NCI-H187 treated with DMSO at 0.1 percent for 48 hours (cell line): Measurements from ENCODE around the gene TMF1.

Source experiments
- DNase-seq: peaks from one replicate; lab custom pipeline; 2025; lab: John Stamatoyannopoulos, UW

TMF1 gene

DNA sequence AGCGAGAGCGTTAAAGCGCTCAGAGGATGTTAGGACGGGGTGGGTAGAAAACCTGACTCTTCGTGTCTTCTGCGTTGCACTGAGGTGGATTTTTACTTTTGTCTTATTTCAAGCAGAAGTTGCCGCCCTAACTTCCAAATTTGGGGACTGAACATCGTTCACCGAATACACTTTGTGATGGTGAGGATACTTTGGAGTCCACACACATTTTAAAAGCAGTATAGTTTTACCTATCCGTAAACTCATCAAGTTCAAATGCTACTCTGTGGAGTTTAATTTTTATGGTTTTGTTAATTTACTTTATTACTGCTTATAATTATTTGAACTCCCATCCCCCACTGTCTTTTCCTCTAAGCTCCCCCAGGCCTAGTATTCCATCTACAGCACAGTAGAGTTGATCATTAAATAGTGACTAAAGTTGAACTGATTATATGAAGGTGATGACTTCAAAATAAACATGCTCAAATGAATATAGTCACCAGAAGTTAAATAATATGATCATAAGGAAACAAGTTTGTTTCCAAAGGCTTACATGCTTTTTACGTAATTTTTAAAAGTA is 38.0 kb downstream of the TMF1 start:
- DNase-seq = no peak

- DNase-seq = no peak
Measured at GRCh38 chr3:69013253-69014021, 38.7 kb downstream of the TMF1 start, which contains the start of gene EOGT. Gene EOGT (minus strand): TSS chr3:69013684. CDS start chr3:69009846, 3,838 bp downstream.

GRCh38 chr3:69012800-69013252 is 39.3 kb downstream of the TMF1 start:
- DNase-seq = no peak

- DNase-seq = no peak
Measured at GRCh38 chr3:69012100-69012799, 39.9 kb downstream of the TMF1 start.

GRCh38 chr3:69011096-69011730 is 40.9 kb downstream of the TMF1 start:
- no peak for DNase-seq

GRCh38 chr3:69009559-69010410 is 42.3 kb downstream of the TMF1 start:
- no peak for DNase-seq

DNA sequence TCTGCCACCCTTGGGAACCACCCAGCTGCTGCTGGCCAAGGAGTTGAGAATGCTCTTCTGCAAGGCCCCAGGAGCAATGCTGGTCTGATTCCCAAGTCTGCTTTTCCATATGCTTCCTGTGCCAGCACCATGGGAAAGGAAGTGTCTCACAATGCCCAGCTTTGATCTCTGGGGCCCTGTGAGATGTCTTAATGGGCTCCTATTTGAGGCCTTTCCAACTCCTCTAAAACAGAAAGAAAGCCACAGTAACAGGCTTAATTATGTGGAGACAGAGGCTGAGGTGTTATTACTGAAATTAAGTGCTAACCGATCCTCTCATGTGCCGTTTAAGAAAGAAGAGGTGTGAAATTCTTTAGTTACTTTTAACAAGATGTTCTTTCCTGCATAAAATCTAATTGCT is 43.2 kb downstream of the TMF1 start:
- DNase-seq = no peak

- DNase-seq = no peak
Measured at GRCh38 chr3:69005791-69006482, 46.2 kb downstream of the TMF1 start.

GRCh38 chr3:69005071-69005790 is 46.9 kb downstream of the TMF1 start:
- DNase-seq = no peak

DNA sequence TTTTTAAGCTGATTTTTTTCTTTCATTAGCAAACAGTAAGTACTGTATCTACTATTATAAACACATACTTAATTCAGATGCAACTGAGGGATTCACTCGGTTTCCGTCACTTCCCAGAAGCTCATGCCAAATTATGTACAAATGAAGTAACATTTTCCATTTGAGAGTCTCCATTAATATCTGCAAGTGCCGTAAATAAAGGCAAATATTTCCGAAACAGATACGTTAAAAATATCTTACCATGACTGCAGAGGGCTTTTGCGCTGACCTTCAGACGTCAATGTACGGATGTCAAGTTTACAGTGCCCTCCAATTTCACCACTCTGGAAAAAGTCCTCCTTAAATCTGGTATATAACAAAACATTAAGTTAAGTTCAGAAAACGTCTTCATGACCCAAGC is 48.0 kb downstream of the TMF1 start:
- DNase-seq = no peak

- no peak for DNase-seq
Measured at GRCh38 chr3:68999605-69000004, 52.5 kb downstream of the TMF1 start.

GRCh38 chr3:68999158-68999557 is 53.0 kb downstream of the TMF1 start:
- DNase-seq = no peak

GRCh38 chr3:68997887-68998286 is 54.2 kb downstream of the TMF1 start:
- DNase-seq = no peak

DNA sequence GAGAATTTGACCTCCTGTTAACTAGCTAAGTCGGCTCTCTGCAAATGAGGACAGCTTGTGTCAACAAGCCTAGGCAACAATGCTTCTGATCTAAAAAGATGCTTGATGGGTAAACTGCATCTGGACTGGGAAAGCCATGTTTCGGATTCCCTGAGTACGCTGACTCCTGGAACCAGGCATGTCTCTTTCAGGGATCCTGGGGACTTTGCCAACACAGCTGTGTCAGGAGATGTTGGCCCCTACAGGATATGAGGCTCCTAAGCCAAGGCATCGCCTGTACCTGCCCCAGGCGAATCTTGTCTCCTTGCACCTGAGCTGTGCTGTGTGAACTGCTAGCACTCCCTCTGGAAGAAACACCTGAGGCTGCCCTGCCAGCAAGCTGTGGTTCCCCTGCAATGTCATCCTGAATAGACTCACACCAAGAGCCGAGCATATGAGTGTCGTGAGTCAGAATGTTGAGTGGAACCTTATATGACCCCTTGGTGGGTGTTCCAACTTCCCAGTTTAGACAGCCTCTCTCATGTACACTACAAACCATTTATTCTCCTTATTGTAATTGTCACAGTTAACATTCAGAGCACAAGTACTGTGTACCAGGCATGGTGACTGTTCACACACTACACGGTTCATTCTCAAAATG is 55.7 kb downstream of the TMF1 start:
- no peak for DNase-seq

DNA sequence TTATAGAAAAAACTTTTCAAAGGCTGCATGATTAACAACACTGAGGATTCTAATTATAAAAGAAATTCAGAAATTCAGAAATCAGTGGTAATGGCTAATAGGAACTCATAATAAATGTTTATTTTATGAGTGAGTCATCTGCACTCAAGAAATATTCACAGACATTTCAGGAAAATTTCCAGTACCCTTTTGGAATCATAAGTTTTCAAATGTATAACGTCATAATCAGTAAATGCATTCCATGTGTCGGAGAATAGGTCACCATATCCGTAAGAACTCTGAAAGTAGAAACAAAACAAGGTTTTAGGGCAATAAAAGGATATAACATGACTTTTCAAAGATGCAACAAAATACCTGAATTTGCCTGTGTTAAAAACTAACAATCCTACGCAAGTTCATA is 63.4 kb downstream of the TMF1 start:
- no peak for DNase-seq

GRCh38 chr3:68987322-68987721 is 64.8 kb downstream of the TMF1 start:
- DNase-seq = no peak

GRCh38 chr3:68986496-68987208 is 65.5 kb downstream of the TMF1 start:
- DNase-seq = no peak

- no peak for DNase-seq
Measured at GRCh38 chr3:68985146-68985790, 66.9 kb downstream of the TMF1 start.
